T-helper 2 cell (primary cell): ENCODE data around the gene TMEM107.

Experiments
- DNase-seq, 5 experiments: peaks; one replicate each; pipeline versions ENCODE4 v3.0.0 to v3.0.0-alpha.2; 2012 to 2022

The TMEM107 gene

DNA sequence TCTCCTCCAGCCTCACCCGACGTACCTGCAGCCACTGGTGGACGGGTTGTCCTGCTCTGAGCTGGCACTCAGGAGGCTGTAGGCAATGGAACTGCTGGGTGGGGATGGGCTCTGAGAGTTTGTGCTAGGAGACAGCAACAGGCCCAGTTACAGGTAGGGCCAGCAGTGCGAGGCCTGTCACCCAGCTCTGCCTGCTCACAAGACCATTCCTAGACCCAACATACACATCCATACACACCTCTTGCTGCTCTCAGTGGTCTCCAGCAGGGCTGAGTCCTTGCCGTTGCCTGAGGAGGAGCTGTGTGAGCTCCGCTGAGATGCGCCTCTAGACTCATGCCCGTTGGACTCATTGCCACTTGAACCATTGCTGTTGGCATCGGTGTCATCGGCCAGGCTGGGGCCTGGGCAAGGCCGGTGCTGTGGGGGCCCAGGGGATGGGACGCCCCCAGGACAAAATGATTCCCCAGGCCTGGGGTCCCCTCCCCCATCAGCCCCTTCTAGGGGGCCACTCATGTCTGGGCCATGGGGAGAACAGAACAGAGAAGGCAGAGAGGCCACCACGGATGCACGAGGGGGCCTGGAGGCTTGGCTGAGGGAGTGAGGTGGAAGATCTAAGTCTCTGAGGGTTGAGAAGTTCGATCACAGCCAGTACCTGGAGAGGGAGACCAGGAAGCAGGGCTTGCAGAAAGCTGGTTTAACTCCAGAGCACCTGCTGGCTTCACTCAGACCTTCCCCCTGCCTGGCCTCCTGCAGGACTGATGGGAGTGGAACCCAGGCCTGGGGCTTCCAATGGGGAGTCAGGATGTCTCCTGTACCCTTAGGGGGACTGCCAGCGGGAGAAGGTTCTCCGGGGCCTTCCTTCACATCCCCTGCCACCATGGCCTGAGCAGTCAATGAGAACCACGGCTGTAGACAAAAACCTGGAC is 25.7 kb downstream of the TMEM107 start:
- DNase-seq = no peak

GRCh38 chr17:8149419-8150193 is 26.6 kb downstream of the TMEM107 start:
- no peak for DNase-seq

DNA sequence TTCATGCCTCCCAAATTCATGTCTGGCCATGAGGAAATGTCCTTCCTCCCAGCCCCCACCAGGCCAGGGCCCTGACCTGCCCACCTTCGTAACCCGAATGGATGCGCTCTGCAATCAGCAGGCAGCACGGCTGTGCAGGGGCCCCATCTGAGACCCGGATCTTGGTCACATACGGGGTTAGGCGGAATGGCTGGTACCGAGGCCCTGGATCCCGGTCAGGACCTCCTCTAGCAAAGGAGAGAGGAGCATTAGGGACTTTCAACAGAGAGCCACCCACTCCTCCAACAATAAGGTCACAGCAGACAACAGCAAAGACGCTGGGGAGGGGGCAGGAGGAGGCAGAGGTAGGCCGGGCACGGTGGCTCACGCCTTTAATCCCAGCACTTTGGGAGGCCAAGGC is 27.6 kb downstream of the TMEM107 start:
- DNase-seq = no peak

DNA sequence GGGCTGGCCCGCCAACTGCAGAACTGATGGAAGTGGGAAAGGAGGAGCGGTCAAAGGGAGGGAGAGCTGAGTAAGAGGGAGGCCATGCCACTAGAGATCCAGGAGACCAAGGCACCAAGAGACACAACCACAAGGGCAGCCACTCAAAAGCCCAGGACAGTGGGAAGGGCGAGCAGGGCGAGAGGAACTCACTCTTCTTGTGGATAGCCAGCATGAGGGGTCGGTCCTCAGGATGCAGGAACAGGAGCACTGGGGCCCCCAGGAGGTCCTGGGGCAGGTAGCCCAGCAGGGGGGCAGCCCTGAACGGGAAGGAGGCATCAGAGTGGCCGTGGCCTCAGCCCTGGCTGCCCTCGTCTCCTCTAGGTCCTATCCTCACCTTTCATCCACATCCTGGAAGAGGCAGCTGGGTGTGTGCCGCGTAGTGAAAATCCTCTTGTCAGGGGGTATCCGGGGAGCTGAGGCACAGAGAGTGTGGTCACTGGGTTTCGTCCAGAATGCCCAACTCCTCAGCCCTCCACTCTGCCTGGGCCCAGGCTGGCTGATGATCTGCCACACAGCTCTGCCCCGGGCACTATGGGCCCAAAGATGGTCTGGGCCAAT is 28.3 kb downstream of the TMEM107 start:
- no peak for DNase-seq

GRCh38 chr17:8147141-8147804 is 28.9 kb downstream of the TMEM107 start:
- DNase-seq = no peak

DNA sequence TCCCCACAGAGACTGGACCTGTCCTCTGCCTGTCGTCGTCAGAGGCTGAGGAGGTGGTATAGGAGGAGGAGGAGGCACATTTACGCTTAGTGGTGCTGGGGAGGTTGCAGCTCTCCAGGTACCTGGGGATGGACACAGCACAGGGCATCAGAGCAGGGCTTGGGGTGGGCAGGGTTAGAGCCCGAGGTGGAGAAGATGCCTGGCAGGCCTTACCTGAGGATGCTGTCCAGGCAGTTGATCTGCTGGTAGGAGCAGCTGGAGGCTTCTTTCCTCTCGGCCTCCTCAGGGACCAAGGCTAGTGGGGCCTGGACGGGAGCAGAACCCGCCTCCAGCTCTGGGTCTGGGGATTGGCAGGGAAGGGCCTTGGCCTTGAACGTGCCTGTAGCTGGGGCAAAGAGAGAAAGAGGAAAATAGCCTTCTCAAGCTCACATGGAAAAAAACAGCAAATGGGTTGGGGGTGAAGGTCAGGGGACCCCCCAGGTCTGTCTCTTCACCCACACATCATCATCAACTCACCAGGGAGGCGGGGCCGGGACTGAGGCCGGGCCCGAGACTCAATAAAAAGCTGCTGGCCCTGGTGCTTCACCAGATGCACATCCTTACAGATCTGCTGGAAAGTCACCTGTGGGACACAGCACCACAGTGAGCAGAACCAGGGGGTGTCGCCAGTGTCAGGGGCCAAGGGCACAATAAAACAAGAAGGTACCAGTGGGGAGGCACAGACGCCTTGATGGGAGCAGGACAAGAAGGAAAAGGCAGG is 29.6 kb downstream of the TMEM107 start:
- DNase-seq = no peak

GRCh38 chr17:8145811-8146210 is 30.4 kb downstream of the TMEM107 start:
- no peak for DNase-seq

DNA sequence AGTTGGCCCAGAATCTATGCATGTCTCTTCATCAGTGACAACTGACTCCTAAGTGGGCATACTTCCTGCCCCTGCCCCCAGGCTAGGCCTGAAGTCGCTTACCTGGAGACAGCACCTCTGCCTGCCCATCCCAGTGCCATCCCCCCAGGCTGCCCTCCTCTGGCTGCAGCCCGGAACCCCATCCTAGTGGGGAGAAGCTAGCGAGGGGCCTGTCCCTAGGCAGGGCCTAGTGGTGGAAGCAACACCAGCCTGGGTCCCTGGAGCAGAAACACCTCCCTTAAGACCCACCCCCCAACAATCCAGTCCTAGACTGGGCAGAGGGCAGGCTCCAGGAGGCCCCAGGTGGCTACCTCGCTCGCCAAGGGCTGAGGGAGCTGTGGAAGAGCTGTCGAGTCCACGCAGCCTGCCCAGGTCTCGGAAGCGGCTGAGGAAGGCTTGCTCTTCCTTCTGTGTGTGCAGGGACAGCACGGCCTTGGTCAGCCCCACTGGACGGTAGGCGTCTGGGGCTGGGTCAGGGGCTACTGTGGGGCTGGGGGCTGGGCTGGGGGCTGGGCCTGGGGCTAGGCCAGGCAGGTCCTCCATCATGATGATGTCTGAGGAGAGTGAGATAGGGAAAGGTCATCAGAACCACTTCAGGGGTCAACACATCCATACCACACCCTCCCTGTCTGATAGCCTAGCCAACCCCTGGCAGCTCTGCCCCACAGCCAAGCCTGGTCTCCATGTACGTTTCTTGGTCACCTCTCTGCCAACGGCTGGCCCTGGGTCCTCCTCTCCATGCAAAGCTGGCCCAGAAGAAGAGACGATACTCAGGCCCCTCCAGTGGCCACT is 31.6 kb downstream of the TMEM107 start:
- no peak for DNase-seq

DNA sequence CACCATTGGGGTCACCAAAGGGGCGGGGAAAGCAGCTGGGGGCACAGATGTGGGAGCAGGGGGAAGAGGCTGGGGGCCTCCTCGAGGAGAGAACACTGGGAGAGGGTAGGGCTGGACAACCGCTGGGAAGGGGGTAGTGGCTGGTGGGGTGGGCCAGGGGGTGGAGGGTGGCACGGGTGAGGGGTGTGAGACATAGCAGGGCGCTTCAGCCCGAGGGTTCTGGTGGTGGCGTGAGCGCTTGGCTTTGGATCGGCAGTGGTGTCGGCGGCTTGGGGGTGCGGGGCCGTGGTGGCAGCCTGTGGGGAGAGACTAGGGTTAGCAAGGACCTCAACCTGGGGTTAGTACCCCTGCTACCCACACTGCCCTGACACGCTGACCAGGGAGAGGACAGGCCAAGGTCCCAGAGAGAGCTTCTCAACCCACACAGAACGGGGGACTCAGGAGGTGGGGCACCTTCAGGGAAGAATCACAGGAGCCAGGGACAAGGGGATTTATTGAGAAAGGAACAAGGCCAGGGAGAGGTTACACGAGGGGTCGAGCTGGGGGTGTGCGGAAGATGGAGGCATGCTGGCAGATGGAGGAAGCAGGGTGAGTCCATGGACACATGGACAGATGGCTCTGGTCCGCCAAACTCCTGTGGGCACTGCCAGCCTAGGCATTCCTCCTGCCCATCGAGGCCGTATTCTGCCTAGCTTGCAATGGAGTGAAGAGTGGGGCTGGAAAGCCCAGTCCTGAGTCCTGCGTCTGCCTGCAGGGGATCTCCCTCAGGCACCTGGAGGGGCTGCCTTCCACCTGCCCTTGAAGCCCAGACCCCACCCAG is 32.4 kb downstream of the TMEM107 start:
- DNase-seq = no peak

- DNase-seq = no peak
These were observed 33.1 kb downstream of the TMEM107 start for GRCh38 chr17:8142887-8143580.

- no peak for DNase-seq
These were observed 33.9 kb downstream of the TMEM107 start for GRCh38 chr17:8142158-8142886.

DNA sequence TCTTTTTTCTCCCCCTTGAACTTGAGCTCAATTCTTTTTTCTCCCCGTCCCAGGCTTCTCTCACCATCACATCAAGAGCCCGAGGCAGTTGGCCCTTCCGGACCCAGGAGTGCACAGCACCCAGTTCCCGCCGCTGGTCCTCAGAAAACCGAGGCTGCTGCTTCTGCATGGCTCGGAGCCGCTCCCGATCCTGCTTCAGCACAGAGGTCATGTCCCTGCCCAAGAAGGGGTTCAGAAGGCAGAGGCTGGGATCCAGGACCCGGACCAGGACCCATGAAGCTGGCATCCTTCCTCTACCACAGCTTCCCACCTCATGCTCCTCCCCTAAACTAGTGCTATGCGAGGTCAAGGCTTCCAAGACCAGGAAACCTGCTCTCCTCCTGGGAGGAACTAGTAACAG is 34.4 kb downstream of the TMEM107 start:
- DNase-seq = no peak

GRCh38 chr17:8141045-8141444 is 35.1 kb downstream of the TMEM107 start:
- DNase-seq = no peak

- DNase-seq = no peak
These were observed 35.8 kb downstream of the TMEM107 start for GRCh38 chr17:8140065-8141029.

DNA sequence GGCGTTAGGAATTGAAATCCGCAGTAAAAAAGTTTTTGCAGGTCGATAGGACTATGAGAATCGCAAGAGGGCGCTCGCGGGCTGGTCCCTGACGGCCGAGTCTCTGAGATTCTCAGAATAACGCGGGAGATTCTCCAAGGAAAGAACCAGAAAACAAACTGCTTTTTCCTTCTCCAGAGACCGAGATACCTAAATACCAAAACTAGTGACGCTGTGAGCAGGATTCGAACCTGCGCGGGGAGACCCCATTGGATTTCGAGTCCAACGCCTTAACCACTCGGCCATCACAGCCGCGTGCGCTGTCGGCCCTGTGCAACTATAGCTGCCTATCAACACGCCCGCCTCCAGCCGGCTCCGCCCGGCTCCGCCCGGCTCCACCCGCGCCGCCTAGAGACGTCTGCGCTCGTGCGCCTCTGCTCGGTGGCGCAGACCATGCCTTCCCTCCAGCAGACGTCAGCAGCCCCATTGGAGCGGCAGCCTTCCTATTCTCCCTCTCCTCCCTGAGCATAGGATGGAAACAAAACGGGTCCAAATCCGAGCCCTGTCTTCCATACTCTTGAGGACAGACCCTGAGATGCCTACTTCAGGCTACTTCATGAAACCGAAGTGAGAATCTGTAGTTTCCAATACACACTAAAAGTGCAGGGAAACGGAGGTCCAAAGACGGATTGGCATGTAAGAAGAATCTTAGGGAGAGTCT is 37.4 kb downstream of the TMEM107 start:
- DNase-seq = peak; percentile 83 to 96 (median 91)

DNA sequence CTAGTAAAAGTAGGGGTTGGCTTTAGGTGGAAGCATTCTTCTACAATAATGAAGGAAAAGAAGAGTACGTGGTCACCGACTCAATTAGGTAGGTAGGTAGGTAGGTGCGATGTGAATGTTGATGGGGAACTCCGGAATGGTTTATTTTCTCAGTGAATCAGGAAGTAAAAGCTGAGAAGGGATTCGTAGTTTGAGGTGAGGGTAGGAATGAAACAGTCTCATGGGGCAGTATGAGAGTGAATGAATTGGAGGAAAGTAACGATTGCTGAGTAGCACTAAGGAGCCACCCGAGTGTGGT is 37.9 kb downstream of the TMEM107 start:
- DNase-seq = no peak
